Thymus (tissue), 11 donors: ENCODE results near the gene ZMIZ1. TPM values are rescaled to one million over a fixed set of nuclear protein-coding genes. Genes with fewer than 3 reads are reported as not detected.

Experiments
- DNase-seq, 9 donors: peaks; one replicate each; pipeline ENCODE4 v3.0.0-alpha.2; 2013; ENCODE audit warnings: low spot score in 9 of 9, low read depth in 6 of 9, missing footprints in 1 of 9
- H3K27ac ChIP-seq, 2 donors: one replicate each; pipeline ENCODE4 v1.5.1; 2013; ENCODE audit warnings: control low read depth in 1 of 2, low read depth in 1 of 2, low read length in 1 of 2, mild to moderate bottlenecking in 1 of 2, moderate library complexity in 1 of 2
- H3K27me3 ChIP-seq, 2 donors: one replicate each; pipeline ENCODE4 v1.5.1; 2013; ENCODE audit warnings: low read length in 1 of 2; ENCODE audit not compliant: control insufficient read depth in 2 of 2, insufficient read depth in 1 of 2
- H3K36me3 ChIP-seq, 2 donors: one replicate each; pipeline ENCODE4 v1.5.1; 2013; ENCODE audit warnings: low read length in 1 of 2, mild to moderate bottlenecking in 1 of 2, moderate library complexity in 1 of 2; ENCODE audit not compliant: control insufficient read depth in 2 of 2, insufficient read depth in 2 of 2
- H3K4me1 ChIP-seq, 2 donors: one replicate each; pipeline ENCODE4 v1.5.1; 2013; ENCODE audit warnings: low read length in 2 of 2; ENCODE audit not compliant: control insufficient read depth in 2 of 2, insufficient read depth in 2 of 2
- H3K4me3 ChIP-seq, 2 donors: one replicate each; pipeline ENCODE4 v1.5.1; 2013; ENCODE audit warnings: low read length in 2 of 2, control low read depth in 1 of 2, mild to moderate bottlenecking in 1 of 2
- H3K9me3 ChIP-seq, 2 donors: one replicate each; pipeline ENCODE4 v1.5.1; 2013; ENCODE audit warnings: low read length in 1 of 2, mild to moderate bottlenecking in 1 of 2; ENCODE audit not compliant: control insufficient read depth in 2 of 2, insufficient read depth in 1 of 2
- WGBS: extraction: QIAGEN DNeasy Blood & Tissue Kit; methylation state at CpG from one replicate; pipeline ENCODE4 v1.1.7; 2013; 5-methylcytosine and 5-hydroxymethylcytosine counted together
- polyA plus RNA-seq: library from polyadenylated mRNA; stranded (reverse); fragments of 200-250 nt; gene quantifications from one replicate; pipeline ENCODE4 v1.2.3, GENCODE V29; 2013
- total RNA-seq: library from RNA; stranded (reverse); fragments of 120-200 nt; gene quantifications from one replicate; pipeline ENCODE4 v1.2.4, GENCODE V29; 2013
- donor health status: healthy.

ZMIZ1 gene
- total and polyA plus RNA-seq, 2 donors, result 7.4 to 14.2 TPM

GRCh38 chr10:79200346-79200745 lies 131.6 kb downstream of the ZMIZ1 start:
- Histone ChIP-seq H3K4me1 (peaks cover 1 to 5% of the 10 kb centered on the region in 2 donors), H3K4me3 (no peak overlapping the region), H3K27ac (no peak overlapping the region), H3K9me3 (peaks cover 0 to 2% of the 10 kb centered on the region in 2 donors), H3K36me3 (peaks cover 32 to 44% of the 10 kb centered on the region in 2 donors), H3K27me3 (no peaks in the 10 kb centered on the region)
- no peak for DNase-seq
- WGBS, result 98% methylated on average over 7 of the region's 7 CpGs

DNA sequence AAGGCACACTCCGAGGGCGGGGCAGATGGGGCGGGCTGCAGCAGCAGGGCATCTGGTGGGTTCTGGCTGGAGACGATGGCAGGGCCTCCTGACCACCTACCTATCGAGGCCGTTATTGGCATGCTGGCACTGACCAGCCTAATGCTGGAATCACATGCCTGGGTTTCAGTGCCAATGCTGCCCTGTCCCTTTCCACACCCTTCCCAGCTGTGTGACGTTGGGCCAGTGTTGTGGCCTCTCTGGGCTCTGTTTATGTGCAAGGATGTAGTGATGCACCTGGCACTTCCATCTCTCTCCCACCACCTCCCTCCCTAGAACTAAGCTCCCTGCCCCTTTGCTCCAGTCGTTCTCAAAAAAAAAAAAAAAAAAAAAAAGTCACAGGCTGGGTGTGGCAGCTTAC lies 132.9 kb downstream of the ZMIZ1 start:
- no peaks in the 10 kb centered on the region for H3K9me3 ChIP-seq
- peaks cover 0 to 3% of the 10 kb centered on the region in 2 donors for H3K4me1 ChIP-seq
- no peak overlapping the region for H3K4me3 ChIP-seq
- no peaks in the 10 kb centered on the region for H3K27me3 ChIP-seq
- DNase-seq, result no peak
- 98% methylated on average over 8 of the region's 8 CpGs for WGBS
- H3K27ac ChIP-seq, result no peak overlapping the region
- peaks cover 38% of the 10 kb centered on the region in 2 donors for H3K36me3 ChIP-seq

GRCh38 chr10:79202188-79203013 lies 133.6 kb downstream of the ZMIZ1 start:
- Histone ChIP-seq H3K4me3 (no peak overlapping the region), H3K27me3 (no peaks in the 10 kb centered on the region), H3K4me1 (peaks cover 0 to 3% of the 10 kb centered on the region in 2 donors), H3K9me3 (no peaks in the 10 kb centered on the region), H3K36me3 (peaks cover 44 to 45% of the 10 kb centered on the region in 2 donors), H3K27ac (no peak overlapping the region)
- peak in 4 of 9 donors; percentile 19 to 46 (median 40) for DNase-seq
- WGBS, result 77% methylated on average over 9 of the region's 9 CpGs

- H3K9me3 ChIP-seq, result no peaks in the 10 kb centered on the region
- H3K27ac ChIP-seq, result no peak overlapping the region
- H3K4me3 ChIP-seq, result no peak overlapping the region
- WGBS, result 95% methylated on average over 13 of the region's 13 CpGs
- H3K27me3 ChIP-seq, result no peaks in the 10 kb centered on the region
- no peak for DNase-seq
- peaks cover 46 to 48% of the 10 kb centered on the region in 2 donors for H3K36me3 ChIP-seq
- peaks cover 0 to 3% of the 10 kb centered on the region in 2 donors for H3K4me1 ChIP-seq
These were observed 134.4 kb downstream of the ZMIZ1 start for GRCh38 chr10:79203014-79203644.

DNA sequence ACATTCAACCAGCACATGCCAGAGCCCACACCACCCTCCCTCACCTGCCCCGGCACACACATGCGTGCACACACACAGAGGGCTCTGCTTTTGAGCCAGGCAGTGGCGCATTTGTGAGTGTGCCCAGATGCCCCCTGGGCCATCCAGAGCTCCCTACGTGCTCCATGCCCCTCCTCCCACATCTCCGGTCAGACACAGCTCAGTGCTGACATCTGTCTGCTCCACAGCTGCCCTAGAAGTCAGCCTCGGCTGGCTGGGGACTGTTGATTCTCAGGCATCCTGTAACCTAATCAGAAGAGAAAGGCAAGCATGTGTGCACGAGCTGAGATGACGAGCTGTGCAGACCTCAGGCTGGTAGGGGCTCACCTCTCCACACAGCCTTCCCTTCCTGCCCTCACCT lies 135.1 kb downstream of the ZMIZ1 start:
- peaks cover 0 to 3% of the 10 kb centered on the region in 2 donors for H3K4me1 ChIP-seq
- no peaks in the 10 kb centered on the region for H3K9me3 ChIP-seq
- H3K36me3 ChIP-seq, result peaks cover 53 to 55% of the 10 kb centered on the region in 2 donors
- no peak for DNase-seq
- H3K27me3 ChIP-seq, result no peaks in the 10 kb centered on the region
- H3K4me3 ChIP-seq, result no peak overlapping the region
- H3K27ac ChIP-seq, result no peak overlapping the region
- 94% methylated on average over 8 of the region's 8 CpGs for WGBS

DNA sequence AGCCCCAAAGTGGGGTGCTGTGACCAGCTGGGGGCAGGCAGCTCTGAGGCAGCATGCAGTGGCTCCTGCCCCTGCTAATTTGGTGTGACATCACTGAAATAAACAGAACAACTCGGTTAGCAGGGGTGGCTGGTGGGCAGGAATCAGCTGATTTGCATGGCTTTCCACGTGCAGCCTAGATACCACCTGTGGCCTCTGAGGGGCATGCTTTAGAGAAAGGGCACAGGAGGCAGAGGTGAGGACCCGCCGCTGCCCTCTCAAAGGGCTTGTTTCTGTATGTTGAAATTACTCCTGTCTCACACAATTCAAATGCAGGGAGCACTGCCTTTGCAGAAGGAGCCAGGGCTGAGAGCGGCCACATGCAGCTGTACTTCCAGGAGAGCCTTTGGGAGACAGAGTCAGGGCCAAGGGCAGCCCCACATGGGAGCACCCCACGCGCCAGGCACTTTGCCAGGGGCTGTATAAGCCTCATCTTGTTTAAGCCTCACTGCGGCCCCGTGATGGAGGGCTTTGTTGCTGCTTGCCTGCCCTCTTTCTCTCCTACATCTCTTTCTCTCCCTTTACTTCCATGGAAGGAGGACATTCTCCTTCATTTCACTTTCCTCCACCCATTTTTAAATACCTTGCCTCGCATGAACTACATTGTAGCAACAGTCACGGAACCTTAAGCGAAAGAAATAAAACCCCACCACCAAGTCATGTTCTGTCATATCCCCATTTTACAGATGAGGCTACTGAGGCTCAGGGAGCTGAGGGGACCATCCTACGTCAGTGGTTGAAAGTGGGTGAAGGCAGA lies 137.7 kb downstream of the ZMIZ1 start:
- no peak for DNase-seq
- WGBS, result 84% methylated on average over 13 of the region's 13 CpGs
- H3K9me3 ChIP-seq, result no peaks in the 10 kb centered on the region
- no peak overlapping the region for H3K4me3 ChIP-seq
- peaks cover 68 to 74% of the 10 kb centered on the region in 2 donors for H3K36me3 ChIP-seq
- H3K27me3 ChIP-seq, result no peaks in the 10 kb centered on the region
- H3K4me1 ChIP-seq, result peaks cover 0 to 3% of the 10 kb centered on the region in 2 donors
- H3K27ac ChIP-seq, result no peak overlapping the region

DNA sequence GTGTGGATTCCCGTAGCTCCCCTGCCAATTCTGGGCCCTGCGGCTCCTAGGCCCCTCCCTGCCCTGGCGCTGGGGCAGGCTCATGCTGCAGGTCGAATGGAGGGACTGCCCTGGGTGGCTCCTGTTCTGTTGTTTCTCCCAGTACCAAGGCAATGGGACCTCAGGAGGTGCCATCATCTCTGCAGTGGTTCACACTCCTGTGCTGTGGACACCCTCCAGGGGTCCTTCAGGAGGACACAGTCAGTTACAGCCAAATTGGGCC lies 138.3 kb downstream of the ZMIZ1 start:
- no peaks in the 10 kb centered on the region for H3K27me3 ChIP-seq
- H3K4me3 ChIP-seq, result no peak overlapping the region
- over 99% methylated on average over 4 of the region's 4 CpGs for WGBS
- peaks cover 0 to 3% of the 10 kb centered on the region in 2 donors for H3K4me1 ChIP-seq
- no peaks in the 10 kb centered on the region for H3K9me3 ChIP-seq
- H3K36me3 ChIP-seq, result peaks cover 67 to 70% of the 10 kb centered on the region in 2 donors
- DNase-seq, result no peak
- no peak overlapping the region for H3K27ac ChIP-seq

DNA sequence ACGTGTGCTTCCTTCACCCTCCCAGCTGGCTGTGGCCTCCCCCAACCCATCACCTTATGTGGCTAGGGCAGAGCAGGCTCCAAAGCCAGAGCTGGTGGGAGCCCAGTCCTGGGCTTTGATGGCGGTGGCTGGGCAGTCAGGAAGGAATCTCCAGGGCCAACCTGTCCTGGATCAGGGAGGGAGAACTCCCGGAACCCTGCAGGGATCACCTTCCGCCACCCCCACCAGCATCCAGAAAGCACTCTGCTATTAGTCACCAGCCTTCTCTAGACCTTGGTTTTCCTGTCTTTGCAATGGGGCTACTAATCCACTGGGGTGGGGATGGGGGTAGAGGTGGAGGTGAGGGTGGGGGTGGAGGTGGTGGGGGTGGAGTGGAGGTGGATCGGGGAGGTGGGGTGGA lies 139.0 kb downstream of the ZMIZ1 start:
- no peak overlapping the region for H3K4me3 ChIP-seq
- H3K27ac ChIP-seq, result no peak overlapping the region
- no peaks in the 10 kb centered on the region for H3K9me3 ChIP-seq
- peaks cover 0 to 3% of the 10 kb centered on the region in 2 donors for H3K4me1 ChIP-seq
- H3K27me3 ChIP-seq, result no peaks in the 10 kb centered on the region
- WGBS, result 92% methylated on average over 5 of the region's 5 CpGs
- no peak for DNase-seq
- H3K36me3 ChIP-seq, result peaks cover 64 to 66% of the 10 kb centered on the region in 2 donors
